ENCODE measurements around the gene ELOVL3. TPM values are rescaled to one million over a fixed set of nuclear protein-coding genes. Genes with fewer than 3 reads are reported as not detected.
A peak's percentile ranks its signal among the peaks of the same experiment; 100 is the strongest.

Gene ELOVL3
- total RNA-seq, 1 experiment from 2014 or later: 1.2 TPM

DNA sequence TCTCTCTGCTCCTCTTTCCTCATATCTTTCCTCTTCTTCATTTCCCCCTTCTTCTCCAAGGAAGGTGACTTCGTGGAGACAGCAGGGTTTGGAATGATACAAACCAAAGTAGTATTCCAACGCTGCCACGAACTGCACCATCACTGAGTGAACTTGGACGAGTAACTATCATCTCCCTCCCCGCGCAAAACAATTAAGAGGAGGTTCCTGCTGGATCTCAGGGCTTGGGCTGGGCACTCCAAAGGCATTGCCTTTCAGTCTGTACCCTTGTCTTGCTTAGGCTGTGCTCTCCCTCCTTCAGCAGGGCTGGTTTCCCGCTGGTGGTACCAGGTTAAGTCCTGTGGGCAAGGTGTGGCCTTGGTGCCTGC is 16.0 kb downstream of the ELOVL3 start:
- Histone ChIP-seq H3K4me1 (ENCODE audit: control insufficient read depth, insufficient read depth, low read length) (peaks cover 21% of the 10 kb centered on the region), H3K36me3 (ENCODE audit: control insufficient read depth, insufficient read depth, low read length) (peaks cover 5% of the 10 kb centered on the region; the same call in 1 of the 2 replicates), H3K27ac (ENCODE audit: low read length) (peak overlapping the region; percentile 64), H3K27me3 (ENCODE audit: control insufficient read depth, insufficient read depth, low read length) (no peaks in the 10 kb centered on the region), H3K9me3 (ENCODE audit: control insufficient read depth, insufficient read depth, low read depth, low read length) (no peaks in the 10 kb centered on the region), H3K4me3 (ENCODE audit: low read depth in 2 of 2, low read length in 2 of 2) (peak overlapping the region; percentile 67 to 84)
- no peak for DNase-seq (ENCODE audit: low read depth, low spot score)
- BruUV-seq (replicated peaks): no TSS peak
- ChIA-PET CTCF (interaction anchor here (1.0 kb wide), 1 partner anchor 10 kb away, joined by 4 read pairs; no protein-coding TSS in a partner anchor), POLR2A (interaction anchor here (0.6 to 0.7 kb wide), 2 partner anchors 115 to 193 kb away, joined by 3 to 7 read pairs; no protein-coding TSS in a partner anchor)
- ATAC-seq: no peak
- no peak for TF ChIP-seq SIN3A (IDR thresholded peaks at IDR 0.05; ENCODE audit: borderline replicate concordance, insufficient read depth, low read depth, low read length)
- TF ChIP-seq TCF7L2 (IDR thresholded peaks at IDR 0.05; ENCODE audit: low read depth, low read length): no peak
- no peak for TF ChIP-seq POLR2AphosphoS5 (IDR thresholded peaks at IDR 0.05; ENCODE audit: low read depth, low read length)
- TF ChIP-seq, protein P1, sequence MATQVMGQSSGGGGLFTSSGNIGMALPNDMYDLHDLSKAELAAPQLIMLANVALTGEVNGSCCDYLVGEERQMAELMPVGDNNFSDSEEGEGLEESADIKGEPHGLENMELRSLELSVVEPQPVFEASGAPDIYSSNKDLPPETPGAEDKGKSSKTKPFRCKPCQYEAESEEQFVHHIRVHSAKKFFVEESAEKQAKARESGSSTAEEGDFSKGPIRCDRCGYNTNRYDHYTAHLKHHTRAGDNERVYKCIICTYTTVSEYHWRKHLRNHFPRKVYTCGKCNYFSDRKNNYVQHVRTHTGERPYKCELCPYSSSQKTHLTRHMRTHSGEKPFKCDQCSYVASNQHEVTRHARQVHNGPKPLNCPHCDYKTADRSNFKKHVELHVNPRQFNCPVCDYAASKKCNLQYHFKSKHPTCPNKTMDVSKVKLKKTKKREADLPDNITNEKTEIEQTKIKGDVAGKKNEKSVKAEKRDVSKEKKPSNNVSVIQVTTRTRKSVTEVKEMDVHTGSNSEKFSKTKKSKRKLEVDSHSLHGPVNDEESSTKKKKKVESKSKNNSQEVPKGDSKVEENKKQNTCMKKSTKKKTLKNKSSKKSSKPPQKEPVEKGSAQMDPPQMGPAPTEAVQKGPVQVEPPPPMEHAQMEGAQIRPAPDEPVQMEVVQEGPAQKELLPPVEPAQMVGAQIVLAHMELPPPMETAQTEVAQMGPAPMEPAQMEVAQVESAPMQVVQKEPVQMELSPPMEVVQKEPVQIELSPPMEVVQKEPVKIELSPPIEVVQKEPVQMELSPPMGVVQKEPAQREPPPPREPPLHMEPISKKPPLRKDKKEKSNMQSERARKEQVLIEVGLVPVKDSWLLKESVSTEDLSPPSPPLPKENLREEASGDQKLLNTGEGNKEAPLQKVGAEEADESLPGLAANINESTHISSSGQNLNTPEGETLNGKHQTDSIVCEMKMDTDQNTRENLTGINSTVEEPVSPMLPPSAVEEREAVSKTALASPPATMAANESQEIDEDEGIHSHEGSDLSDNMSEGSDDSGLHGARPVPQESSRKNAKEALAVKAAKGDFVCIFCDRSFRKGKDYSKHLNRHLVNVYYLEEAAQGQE (IDR thresholded peaks at IDR 0.05; ENCODE audit: insufficient read depth in 1 of 2, low read depth in 2 of 2, low read length in 1 of 2): no peak
- TF ChIP-seq, protein P2, sequence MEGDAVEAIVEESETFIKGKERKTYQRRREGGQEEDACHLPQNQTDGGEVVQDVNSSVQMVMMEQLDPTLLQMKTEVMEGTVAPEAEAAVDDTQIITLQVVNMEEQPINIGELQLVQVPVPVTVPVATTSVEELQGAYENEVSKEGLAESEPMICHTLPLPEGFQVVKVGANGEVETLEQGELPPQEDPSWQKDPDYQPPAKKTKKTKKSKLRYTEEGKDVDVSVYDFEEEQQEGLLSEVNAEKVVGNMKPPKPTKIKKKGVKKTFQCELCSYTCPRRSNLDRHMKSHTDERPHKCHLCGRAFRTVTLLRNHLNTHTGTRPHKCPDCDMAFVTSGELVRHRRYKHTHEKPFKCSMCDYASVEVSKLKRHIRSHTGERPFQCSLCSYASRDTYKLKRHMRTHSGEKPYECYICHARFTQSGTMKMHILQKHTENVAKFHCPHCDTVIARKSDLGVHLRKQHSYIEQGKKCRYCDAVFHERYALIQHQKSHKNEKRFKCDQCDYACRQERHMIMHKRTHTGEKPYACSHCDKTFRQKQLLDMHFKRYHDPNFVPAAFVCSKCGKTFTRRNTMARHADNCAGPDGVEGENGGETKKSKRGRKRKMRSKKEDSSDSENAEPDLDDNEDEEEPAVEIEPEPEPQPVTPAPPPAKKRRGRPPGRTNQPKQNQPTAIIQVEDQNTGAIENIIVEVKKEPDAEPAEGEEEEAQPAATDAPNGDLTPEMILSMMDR (IDR thresholded peaks at IDR 0.05): no peak
- intact Hi-C loops (cut with micrococcal nuclease; ENCODE audit: unreplicated experiment) (no loop called here), in situ Hi-C loops (cut with HindIII; ENCODE audit: low pct_unique_long_range_greater_than_20kb, low sequenced_read_pairs) (no loop called here)

DNA sequence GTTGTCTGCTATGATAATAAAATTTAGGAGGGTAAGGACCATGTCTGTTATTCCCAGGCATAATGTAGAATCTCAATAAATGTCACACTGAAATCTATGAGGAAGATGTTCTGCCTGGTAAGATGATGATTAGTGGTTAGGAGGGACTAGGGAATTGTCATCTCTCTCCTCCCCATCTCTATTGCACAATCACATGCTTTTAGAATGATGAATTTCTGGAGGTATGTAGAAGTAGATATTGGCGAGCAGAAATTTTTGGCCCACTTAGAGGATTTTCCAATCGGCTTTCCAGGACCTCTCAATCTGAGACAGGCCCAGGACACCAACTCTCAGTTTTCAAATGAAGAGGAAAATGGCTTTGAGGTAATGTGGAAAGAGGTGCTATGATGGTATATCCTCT is 17.2 kb downstream of the ELOVL3 start:
- no peaks in the 10 kb centered on the region for H3K9me3 ChIP-seq (ENCODE audit: control insufficient read depth, insufficient read depth, low read depth, low read length)
- ATAC-seq: no peak
- BruUV-seq (replicated peaks): no TSS peak
- no peak overlapping the region for H3K27ac ChIP-seq (ENCODE audit: low read length)
- intact Hi-C loops (cut with micrococcal nuclease; ENCODE audit: unreplicated experiment): no loop called here
- ChIA-PET POLR2A (interaction anchor here (0.5 kb wide), 1 partner anchor 50 kb away, joined by 4 read pairs; no protein-coding TSS in a partner anchor), CTCF (no interaction called here)
- no peak for DNase-seq (ENCODE audit: low read depth, low spot score)
- no peaks in the 10 kb centered on the region for H3K27me3 ChIP-seq (ENCODE audit: control insufficient read depth, insufficient read depth, low read length)
- H3K4me1 ChIP-seq (ENCODE audit: control insufficient read depth, insufficient read depth, low read length): peaks cover 32% of the 10 kb centered on the region
- TF ChIP-seq TCF7L2 (IDR thresholded peaks at IDR 0.05; ENCODE audit: low read depth, low read length): no peak
- no peak for TF ChIP-seq SIN3A (IDR thresholded peaks at IDR 0.05; ENCODE audit: borderline replicate concordance, insufficient read depth, low read depth, low read length)
- TF ChIP-seq POLR2AphosphoS5 (IDR thresholded peaks at IDR 0.05; ENCODE audit: low read depth, low read length): no peak
- TF ChIP-seq, protein P1 (IDR thresholded peaks at IDR 0.05; ENCODE audit: insufficient read depth in 1 of 2, low read depth in 2 of 2, low read length in 1 of 2): no peak
- TF ChIP-seq, protein P2 (IDR thresholded peaks at IDR 0.05): no peak
- peaks cover 5% of the 10 kb centered on the region; the same call in 1 of the 2 replicates for H3K36me3 ChIP-seq (ENCODE audit: control insufficient read depth, insufficient read depth, low read length)
- H3K4me3 ChIP-seq (ENCODE audit: low read depth in 2 of 2, low read length in 2 of 2): no peak overlapping the region
- in situ Hi-C loops (cut with HindIII; ENCODE audit: low pct_unique_long_range_greater_than_20kb, low sequenced_read_pairs): no loop called here

Data from Panc1 (cell line).